Breast epithelium (tissue), 3 donors: ENCODE results near the gene ADCY7.

Experiments used
- CTCF ChIP-seq, 3 donors: fragments of 450-650 bp; IDR thresholded peaks; one replicate each; pipeline ENCODE4 v1.5.1; 2016 to 2017; ENCODE audit warnings: antibody characterized with exemption in 3 of 3, mild to moderate bottlenecking in 3 of 3, moderate library complexity in 3 of 3
- POLR2A ChIP-seq: fragments of 450-650 bp; IDR thresholded peaks from one replicate; pipeline ENCODE4 v1.6.1; 2016; ENCODE audit warnings: antibody characterized with exemption, mild to moderate bottlenecking, moderate library complexity

- no peak for TF ChIP-seq CTCF (IDR thresholded peaks at IDR 0.05)
- TF ChIP-seq POLR2A = no peak
These were observed at the start of gene ADCY7 for GRCh38 chr16:50266337-50267091.
